Chondrocyte (in vitro differentiated cells): ENCODE results near the gene ALDOB. TPM values are rescaled to one million over a fixed set of nuclear protein-coding genes. Genes with fewer than 3 reads are reported as not detected.
"Not testable (repeated sequence)": the region's sequence is repeated elsewhere in the genome, so short reads cannot be mapped to it uniquely, and the experiment has no call there.

Experiments used
- DNase-seq: peaks from one replicate; pipeline ENCODE4 v3.0.0; 2021; ENCODE audit warnings: mixed read lengths, low spot score
- H3K27ac Mint-ChIP-seq: one replicate; pipeline ENCODE4 v1.8.0; 2021; ENCODE audit warnings: mild to moderate bottlenecking, moderate library complexity, mixed read lengths; ENCODE audit not compliant: unreplicated experiment
- H3K27me3 Mint-ChIP-seq: 2 replicates; pipeline ENCODE4 v1.8.0; 2021; ENCODE audit warnings: low read depth, mixed read lengths
- H3K36me3 Mint-ChIP-seq: 2 replicates; pipeline ENCODE4 v1.8.0; 2021; ENCODE audit warnings: low read depth, mixed read lengths
- H3K4me1 Mint-ChIP-seq: 2 replicates; pipeline ENCODE4 v1.8.0; 2021; ENCODE audit warnings: low read depth, mild to moderate bottlenecking, mixed read lengths
- H3K4me3 Mint-ChIP-seq: one replicate; pipeline ENCODE4 v1.8.0; 2021; ENCODE audit warnings: mild to moderate bottlenecking, moderate library complexity, mixed read lengths; ENCODE audit not compliant: unreplicated experiment
- H3K9me3 Mint-ChIP-seq: 2 replicates; pipeline ENCODE4 v1.8.0; 2021; ENCODE audit warnings: low read depth, mixed read lengths
- CTCF ChIP-seq: fragments of 200-600 bp; sonication (generic); IDR thresholded peaks from 2 replicates; pipeline ENCODE4 v1.5.0; 2021; ENCODE audit warnings: antibody characterized with exemption, mild to moderate bottlenecking, moderate library complexity
- total RNA-seq: library from RNA; stranded (reverse); gene quantifications from 3 replicates; pipeline ENCODE4 v1.2.1, GENCODE V29; 2021

ALDOB gene
- total RNA-seq, 1 donor from 2014 or later, result 0.25 TPM

GRCh38 chr9:101394687-101395086, 40.9 kb downstream of the ALDOB start:
- no peak overlapping the region for H3K27ac Mint-ChIP-seq
- H3K36me3 Mint-ChIP-seq, result peaks cover 16% of the 10 kb centered on the region
- no peaks in the 10 kb centered on the region for H3K27me3 Mint-ChIP-seq
- peaks cover 27% of the 10 kb centered on the region for H3K4me1 Mint-ChIP-seq
- peaks cover 6% of the 10 kb centered on the region for H3K9me3 Mint-ChIP-seq
- no peak for DNase-seq
- no peak overlapping the region for H3K4me3 Mint-ChIP-seq
- no peak for TF ChIP-seq CTCF

GRCh38 chr9:101393135-101393534, 42.4 kb downstream of the ALDOB start:
- Mint-ChIP-seq H3K36me3 (peaks cover 15% of the 10 kb centered on the region), H3K4me3 (no peak overlapping the region)

GRCh38 chr9:101388507-101388993, 47.0 kb downstream of the ALDOB start:
- TF ChIP-seq CTCF, result peak; percentile 15
- H3K4me1 Mint-ChIP-seq, result peaks cover 10% of the 10 kb centered on the region
- no peak for DNase-seq
- H3K4me3 Mint-ChIP-seq, result no peak overlapping the region
- no peak overlapping the region for H3K27ac Mint-ChIP-seq
- peaks cover 17% of the 10 kb centered on the region for H3K36me3 Mint-ChIP-seq
- H3K9me3 Mint-ChIP-seq, result peaks cover 20% of the 10 kb centered on the region
- H3K27me3 Mint-ChIP-seq, result no peaks in the 10 kb centered on the region

More at GRCh38 chr9:101393135-101393534, 42.4 kb downstream of the ALDOB start:
- no peak for DNase-seq
- no peak overlapping the region for H3K27ac Mint-ChIP-seq
- no peaks in the 10 kb centered on the region for H3K27me3 Mint-ChIP-seq
- peaks cover 6% of the 10 kb centered on the region for H3K9me3 Mint-ChIP-seq
- no peak for TF ChIP-seq CTCF
- peaks cover 23% of the 10 kb centered on the region for H3K4me1 Mint-ChIP-seq

- DNase-seq, result no peak
- Mint-ChIP-seq H3K9me3 (peaks cover 18% of the 10 kb centered on the region), H3K36me3 (peaks cover 15% of the 10 kb centered on the region), H3K4me1 (peaks cover 10% of the 10 kb centered on the region), H3K4me3 (no peak overlapping the region), H3K27ac (no peak overlapping the region), H3K27me3 (no peaks in the 10 kb centered on the region)
- peak; percentile 79 for TF ChIP-seq CTCF
Observed at GRCh38 chr9:101387871-101388506, 47.6 kb downstream of the ALDOB start.

- not testable (repeated sequence) for DNase-seq, H3K36me3 Mint-ChIP-seq, H3K27me3 Mint-ChIP-seq, H3K27ac Mint-ChIP-seq, H3K4me1 Mint-ChIP-seq, H3K4me3 Mint-ChIP-seq
- H3K9me3 Mint-ChIP-seq, result peaks cover 14% of the 10 kb centered on the region
Observed at GRCh38 chr9:101384873-101385536, 50.6 kb downstream of the ALDOB start, which contains the start of gene BAAT. Gene BAAT, minus strand, starts transcription at chr9:101385006. Its CDS starts 13,602 bp downstream, at chr9:101371404.
